Measurements from ENCODE around the gene RGS3. TPM values are rescaled to one million over a fixed set of nuclear protein-coding genes. Genes with fewer than 3 reads are reported as not detected.

The RGS3 gene
- total RNA-seq, 1 donor from 2014 or later, result 92.5 TPM

DNA sequence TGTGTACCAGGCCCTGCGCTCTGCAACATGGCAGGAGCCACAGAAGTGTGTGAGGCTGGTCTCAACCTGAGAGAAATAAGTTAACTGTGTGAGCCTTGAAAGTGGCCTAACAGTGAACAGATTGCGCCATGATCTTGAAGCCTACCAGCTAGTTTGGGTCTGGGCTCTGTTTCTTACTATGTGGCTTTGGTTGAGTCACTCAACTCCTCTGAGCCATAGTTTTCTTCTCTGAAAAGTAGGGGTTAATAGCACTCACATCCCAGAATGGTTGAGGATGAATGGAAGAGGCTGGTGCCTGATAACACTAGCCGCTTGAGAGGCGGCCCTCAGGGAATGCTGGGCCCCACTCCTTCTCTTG, 121.5 kb downstream of the RGS3 start:
- Histone ChIP-seq H3K27ac (ENCODE audit: low read depth, low read length) (no peak overlapping the region), H3K36me3 (ENCODE audit: insufficient read depth, low read length) (peaks cover 7% of the 10 kb centered on the region), H3K4me3 (ENCODE audit: insufficient read depth, low read depth, low read length) (no peak overlapping the region), H2AFZ (ENCODE audit: low read depth, low read length) (no peak overlapping the region), H4K20me1 (ENCODE audit: insufficient read depth, low read length) (no peaks in the 10 kb centered on the region), H3K4me1 (ENCODE audit: insufficient read depth, low read length) (peaks cover 27% of the 10 kb centered on the region), H3K9ac (ENCODE audit: low read length) (no peak overlapping the region), H3K4me2 (ENCODE audit: low read length) (no peak overlapping the region), H3K27me3 (ENCODE audit: insufficient read depth, low read length) (no peaks in the 10 kb centered on the region), H3K79me2 (ENCODE audit: insufficient read depth, low read length) (peaks cover 6% of the 10 kb centered on the region), H3K9me3 (ENCODE audit: insufficient read depth, low read depth, low read length) (no peaks in the 10 kb centered on the region)
- H3K27me3 Mint-ChIP-seq (ENCODE audit: low read depth, unreplicated experiment), result peaks cover 4% of the 10 kb centered on the region
- H3K4me3 Mint-ChIP-seq (ENCODE audit: unreplicated experiment), result no peak overlapping the region
- peaks cover 10% of the 10 kb centered on the region for H3K4me1 Mint-ChIP-seq (ENCODE audit: low read depth, unreplicated experiment)
- DNase-seq (ENCODE audit: low read depth) (no peak), FAIRE-seq (no peak)
- TF ChIP-seq, protein P1, sequence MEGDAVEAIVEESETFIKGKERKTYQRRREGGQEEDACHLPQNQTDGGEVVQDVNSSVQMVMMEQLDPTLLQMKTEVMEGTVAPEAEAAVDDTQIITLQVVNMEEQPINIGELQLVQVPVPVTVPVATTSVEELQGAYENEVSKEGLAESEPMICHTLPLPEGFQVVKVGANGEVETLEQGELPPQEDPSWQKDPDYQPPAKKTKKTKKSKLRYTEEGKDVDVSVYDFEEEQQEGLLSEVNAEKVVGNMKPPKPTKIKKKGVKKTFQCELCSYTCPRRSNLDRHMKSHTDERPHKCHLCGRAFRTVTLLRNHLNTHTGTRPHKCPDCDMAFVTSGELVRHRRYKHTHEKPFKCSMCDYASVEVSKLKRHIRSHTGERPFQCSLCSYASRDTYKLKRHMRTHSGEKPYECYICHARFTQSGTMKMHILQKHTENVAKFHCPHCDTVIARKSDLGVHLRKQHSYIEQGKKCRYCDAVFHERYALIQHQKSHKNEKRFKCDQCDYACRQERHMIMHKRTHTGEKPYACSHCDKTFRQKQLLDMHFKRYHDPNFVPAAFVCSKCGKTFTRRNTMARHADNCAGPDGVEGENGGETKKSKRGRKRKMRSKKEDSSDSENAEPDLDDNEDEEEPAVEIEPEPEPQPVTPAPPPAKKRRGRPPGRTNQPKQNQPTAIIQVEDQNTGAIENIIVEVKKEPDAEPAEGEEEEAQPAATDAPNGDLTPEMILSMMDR (IDR thresholded peaks at IDR 0.05; ENCODE audit: insufficient read depth, low read depth, low read length), result no peak
- H3K36me3 Mint-ChIP-seq (ENCODE audit: low read depth, unreplicated experiment), result peaks cover 24% of the 10 kb centered on the region
- H3K9me3 Mint-ChIP-seq (ENCODE audit: unreplicated experiment), result peaks cover 3% of the 10 kb centered on the region
- H3K27ac Mint-ChIP-seq (ENCODE audit: unreplicated experiment), result no peak overlapping the region

DNA sequence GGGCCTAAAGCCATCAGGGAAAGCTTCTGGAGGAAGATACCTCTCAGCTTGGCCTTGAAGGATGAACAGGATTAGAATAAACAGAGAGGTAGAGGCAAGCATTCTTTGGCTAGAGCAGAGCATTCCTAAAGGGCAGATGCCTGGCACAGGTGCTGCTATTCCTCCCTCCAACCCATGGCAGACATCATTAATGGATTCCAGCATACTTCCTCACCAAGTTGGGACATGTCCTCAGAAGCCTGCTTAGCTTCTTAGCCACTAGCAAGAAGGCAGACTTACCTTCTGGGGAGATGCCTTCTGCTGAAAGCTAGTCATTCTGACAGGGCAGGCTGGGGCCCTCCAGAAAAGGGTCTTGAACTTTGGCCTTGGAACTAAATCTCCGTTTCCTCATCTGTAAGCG, 122.0 kb downstream of the RGS3 start:
- Mint-ChIP-seq H3K9me3 (ENCODE audit: unreplicated experiment) (peaks cover 3% of the 10 kb centered on the region), H3K4me3 (ENCODE audit: unreplicated experiment) (no peak overlapping the region), H3K4me1 (ENCODE audit: low read depth, unreplicated experiment) (peaks cover 9% of the 10 kb centered on the region), H3K36me3 (ENCODE audit: low read depth, unreplicated experiment) (peaks cover 24% of the 10 kb centered on the region), H3K27me3 (ENCODE audit: low read depth, unreplicated experiment) (peaks cover 4% of the 10 kb centered on the region), H3K27ac (ENCODE audit: unreplicated experiment) (no peak overlapping the region)
- Histone ChIP-seq H3K9ac (ENCODE audit: low read length) (no peak overlapping the region), H4K20me1 (ENCODE audit: insufficient read depth, low read length) (no peaks in the 10 kb centered on the region), H2AFZ (ENCODE audit: low read depth, low read length) (no peak overlapping the region), H3K4me2 (ENCODE audit: low read length) (no peak overlapping the region), H3K79me2 (ENCODE audit: insufficient read depth, low read length) (peaks cover 6% of the 10 kb centered on the region), H3K9me3 (ENCODE audit: insufficient read depth, low read depth, low read length) (no peaks in the 10 kb centered on the region), H3K4me3 (ENCODE audit: insufficient read depth, low read depth, low read length) (no peak overlapping the region), H3K4me1 (ENCODE audit: insufficient read depth, low read length) (peaks cover 22% of the 10 kb centered on the region), H3K36me3 (ENCODE audit: insufficient read depth, low read length) (peaks cover 7% of the 10 kb centered on the region), H3K27me3 (ENCODE audit: insufficient read depth, low read length) (no peaks in the 10 kb centered on the region), H3K27ac (ENCODE audit: low read depth, low read length) (no peak overlapping the region)
- FAIRE-seq (no peak), DNase-seq (ENCODE audit: low read depth) (no peak)
- TF ChIP-seq EZH2 (IDR thresholded peaks at IDR 0.05; ENCODE audit: insufficient read depth, low read length), result no peak
- TF ChIP-seq, protein P1 (IDR thresholded peaks at IDR 0.05; ENCODE audit: insufficient read depth, low read depth, low read length), result no peak

DNA sequence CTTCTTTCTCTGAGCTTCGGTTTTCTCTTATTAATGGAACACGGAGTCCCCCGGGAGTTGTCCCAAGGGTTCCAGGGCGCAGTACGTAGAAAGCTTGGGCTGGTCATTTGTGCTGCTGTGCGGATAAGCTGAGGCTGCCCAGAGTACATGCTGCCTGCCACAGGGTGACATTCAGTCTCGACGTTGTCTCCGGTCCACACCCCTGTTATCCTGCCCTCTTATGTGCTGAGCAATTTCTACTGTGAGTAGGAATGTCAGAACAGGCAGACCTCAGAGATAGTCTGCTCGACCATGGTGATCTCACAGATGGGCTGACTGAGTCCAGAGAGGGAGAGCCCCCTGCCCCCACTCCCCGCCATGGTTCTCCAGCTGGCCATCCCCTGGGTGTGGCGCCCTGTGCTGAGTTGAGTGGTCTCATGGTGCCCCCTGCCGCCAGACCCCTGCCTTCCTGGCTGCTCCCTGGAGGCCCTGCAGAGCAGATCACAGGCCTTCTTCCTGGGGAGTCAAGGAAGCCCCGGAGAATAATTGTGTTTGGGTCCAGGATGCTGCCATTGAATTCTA, 124.0 kb downstream of the RGS3 start:
- H3K27me3 Mint-ChIP-seq (ENCODE audit: low read depth, unreplicated experiment), result peaks cover 4% of the 10 kb centered on the region
- no peaks in the 10 kb centered on the region for H3K27me3 ChIP-seq (ENCODE audit: insufficient read depth, low read length)
- peaks cover 21% of the 10 kb centered on the region for H3K36me3 Mint-ChIP-seq (ENCODE audit: low read depth, unreplicated experiment)
- H3K27ac Mint-ChIP-seq (ENCODE audit: unreplicated experiment), result no peak overlapping the region
- FAIRE-seq, result no peak
- H3K4me1 Mint-ChIP-seq (ENCODE audit: low read depth, unreplicated experiment), result peaks cover 9% of the 10 kb centered on the region
- no peak overlapping the region for H3K4me3 ChIP-seq (ENCODE audit: insufficient read depth, low read depth, low read length)
- TF ChIP-seq EZH2 (IDR thresholded peaks at IDR 0.05; ENCODE audit: insufficient read depth, low read length), result no peak
- TF ChIP-seq, protein P1 (IDR thresholded peaks at IDR 0.05; ENCODE audit: insufficient read depth, low read depth, low read length), result peak; percentile 25
- peaks cover 7% of the 10 kb centered on the region for H3K36me3 ChIP-seq (ENCODE audit: insufficient read depth, low read length)
- no peak overlapping the region for H3K4me3 Mint-ChIP-seq (ENCODE audit: unreplicated experiment)
- H3K9ac ChIP-seq (ENCODE audit: low read length), result no peak overlapping the region
- no peaks in the 10 kb centered on the region for H4K20me1 ChIP-seq (ENCODE audit: insufficient read depth, low read length)
- peaks cover 3% of the 10 kb centered on the region for H3K9me3 Mint-ChIP-seq (ENCODE audit: unreplicated experiment)
- no peak overlapping the region for H3K4me2 ChIP-seq (ENCODE audit: low read length)
- H3K9me3 ChIP-seq (ENCODE audit: insufficient read depth, low read depth, low read length), result no peaks in the 10 kb centered on the region
- peaks cover 11% of the 10 kb centered on the region for H3K4me1 ChIP-seq (ENCODE audit: insufficient read depth, low read length)
- no peak overlapping the region for H3K27ac ChIP-seq (ENCODE audit: low read depth, low read length)
- no peaks in the 10 kb centered on the region for H3K79me2 ChIP-seq (ENCODE audit: insufficient read depth, low read length)
- no peak for DNase-seq (ENCODE audit: low read depth)
- peak overlapping the region; percentile 39 for H2AFZ ChIP-seq (ENCODE audit: low read depth, low read length)

Data from astrocyte (in vitro differentiated cells and primary cell).